WTC11 (cell line): Measurements from ENCODE around the gene MVD.

Experiments used
- CBFB ChIP-seq: sonication (generic); formaldehyde crosslinking; IDR thresholded peaks from 2 replicates; pipeline ENCODE4 v1.8.1; 2022; ENCODE audit warnings: mild to moderate bottlenecking, low read depth, missing genetic modification reagents
- CREB1 ChIP-seq: sonication (generic); formaldehyde crosslinking; IDR thresholded peaks from 2 replicates; pipeline ENCODE4 v1.8.0; 2023; ENCODE audit warnings: mild to moderate bottlenecking, missing genetic modification reagents
- CTCF ChIP-seq: fragments of 200-600 bp; IDR thresholded peaks from 2 replicates; pipeline ENCODE4 v1.8.0; 2022; ENCODE audit warnings: antibody characterized with exemption
- NR2C2 ChIP-seq: sonication (generic); formaldehyde crosslinking; IDR thresholded peaks from 2 replicates; pipeline ENCODE4 v1.8.0; 2022; ENCODE audit warnings: mild to moderate bottlenecking, missing genetic modification reagents
- SMAD4 ChIP-seq: sonication (generic); formaldehyde crosslinking; IDR thresholded peaks from 2 replicates; pipeline ENCODE4 v1.8.0; 2022; ENCODE audit warnings: mild to moderate bottlenecking, missing genetic modification reagents
- TP53 ChIP-seq: sonication (generic); formaldehyde crosslinking; IDR thresholded peaks from 2 replicates; pipeline ENCODE4 v1.8.1; 2023; ENCODE audit warnings: mild to moderate bottlenecking, missing genetic modification reagents
- ZNF121 ChIP-seq: sonication (generic); formaldehyde crosslinking; IDR thresholded peaks from 2 replicates; pipeline ENCODE4 v1.8.0; 2023; ENCODE audit warnings: missing genetic modification reagents
- ZNF317 ChIP-seq: sonication (generic); formaldehyde crosslinking; IDR thresholded peaks from 2 replicates; pipeline ENCODE4 v1.8.1; 2023; ENCODE audit warnings: low read depth, mild to moderate bottlenecking, moderate library complexity, missing genetic modification reagents, borderline replicate concordance
- ZNF425 ChIP-seq: fragments of 250-450 bp; sonication (Bioruptor Pico); conservative IDR thresholded peaks from 2 replicates; pipeline ENCODE4 v1.9.0; 2021; ENCODE audit warnings: mild to moderate bottlenecking
- TF ChIP-seq, protein P1 (sequence below): sonication (generic); formaldehyde crosslinking; IDR thresholded peaks from 2 replicates; pipeline ENCODE4 v1.8.0; 2022; ENCODE audit warnings: mild to moderate bottlenecking, missing genetic modification reagents
- TF ChIP-seq, protein P2 (sequence below): sonication (generic); formaldehyde crosslinking; IDR thresholded peaks from 2 replicates; pipeline ENCODE4 v1.8.1; 2022; ENCODE audit warnings: low read depth, mild to moderate bottlenecking, moderate library complexity, missing genetic modification reagents, borderline replicate concordance
- TF ChIP-seq, protein P3 (sequence below): sonication (generic); formaldehyde crosslinking; IDR thresholded peaks from 2 replicates; pipeline ENCODE4 v1.8.0; 2022; ENCODE audit warnings: mild to moderate bottlenecking, missing genetic modification reagents
- TF ChIP-seq, protein P4 (sequence below): fragments of 250-450 bp; sonication (Bioruptor Pico); IDR thresholded peaks from 2 replicates; pipeline ENCODE4 v1.9.0; 2021; ENCODE audit warnings: mild to moderate bottlenecking

- no peak for TF ChIP-seq CTCF
- TF ChIP-seq, protein P1, sequence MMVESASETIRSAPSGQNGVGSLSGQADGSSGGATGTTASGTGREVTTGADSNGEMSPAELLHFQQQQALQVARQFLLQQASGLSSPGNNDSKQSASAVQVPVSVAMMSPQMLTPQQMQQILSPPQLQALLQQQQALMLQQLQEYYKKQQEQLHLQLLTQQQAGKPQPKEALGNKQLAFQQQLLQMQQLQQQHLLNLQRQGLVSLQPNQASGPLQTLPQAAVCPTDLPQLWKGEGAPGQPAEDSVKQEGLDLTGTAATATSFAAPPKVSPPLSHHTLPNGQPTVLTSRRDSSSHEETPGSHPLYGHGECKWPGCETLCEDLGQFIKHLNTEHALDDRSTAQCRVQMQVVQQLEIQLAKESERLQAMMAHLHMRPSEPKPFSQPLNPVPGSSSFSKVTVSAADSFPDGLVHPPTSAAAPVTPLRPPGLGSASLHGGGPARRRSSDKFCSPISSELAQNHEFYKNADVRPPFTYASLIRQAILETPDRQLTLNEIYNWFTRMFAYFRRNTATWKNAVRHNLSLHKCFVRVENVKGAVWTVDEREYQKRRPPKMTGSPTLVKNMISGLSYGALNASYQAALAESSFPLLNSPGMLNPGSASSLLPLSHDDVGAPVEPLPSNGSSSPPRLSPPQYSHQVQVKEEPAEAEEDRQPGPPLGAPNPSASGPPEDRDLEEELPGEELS (CRISPR knock-in tag): no peak
- no peak for TF ChIP-seq ZNF121 (CRISPR knock-in tag)
- TF ChIP-seq NR2C2: no peak
- no peak for TF ChIP-seq SMAD4 (CRISPR knock-in tag)
- TF ChIP-seq TP53 (CRISPR knock-in tag): no peak
- TF ChIP-seq, protein P2, sequence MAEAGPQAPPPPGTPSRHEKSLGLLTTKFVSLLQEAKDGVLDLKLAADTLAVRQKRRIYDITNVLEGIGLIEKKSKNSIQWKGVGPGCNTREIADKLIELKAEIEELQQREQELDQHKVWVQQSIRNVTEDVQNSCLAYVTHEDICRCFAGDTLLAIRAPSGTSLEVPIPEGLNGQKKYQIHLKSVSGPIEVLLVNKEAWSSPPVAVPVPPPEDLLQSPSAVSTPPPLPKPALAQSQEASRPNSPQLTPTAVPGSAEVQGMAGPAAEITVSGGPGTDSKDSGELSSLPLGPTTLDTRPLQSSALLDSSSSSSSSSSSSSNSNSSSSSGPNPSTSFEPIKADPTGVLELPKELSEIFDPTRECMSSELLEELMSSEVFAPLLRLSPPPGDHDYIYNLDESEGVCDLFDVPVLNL (CRISPR knock-in tag): no peak
- no peak for TF ChIP-seq CBFB (CRISPR knock-in tag)
- no peak for TF ChIP-seq ZNF425 (CRISPR knock-in tag)
- TF ChIP-seq CREB1 (CRISPR knock-in tag): no peak
- TF ChIP-seq, protein P3, sequence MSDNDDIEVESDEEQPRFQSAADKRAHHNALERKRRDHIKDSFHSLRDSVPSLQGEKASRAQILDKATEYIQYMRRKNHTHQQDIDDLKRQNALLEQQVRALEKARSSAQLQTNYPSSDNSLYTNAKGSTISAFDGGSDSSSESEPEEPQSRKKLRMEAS (CRISPR knock-in tag): no peak
- TF ChIP-seq ZNF317 (CRISPR knock-in tag): no peak
- TF ChIP-seq, protein P4, sequence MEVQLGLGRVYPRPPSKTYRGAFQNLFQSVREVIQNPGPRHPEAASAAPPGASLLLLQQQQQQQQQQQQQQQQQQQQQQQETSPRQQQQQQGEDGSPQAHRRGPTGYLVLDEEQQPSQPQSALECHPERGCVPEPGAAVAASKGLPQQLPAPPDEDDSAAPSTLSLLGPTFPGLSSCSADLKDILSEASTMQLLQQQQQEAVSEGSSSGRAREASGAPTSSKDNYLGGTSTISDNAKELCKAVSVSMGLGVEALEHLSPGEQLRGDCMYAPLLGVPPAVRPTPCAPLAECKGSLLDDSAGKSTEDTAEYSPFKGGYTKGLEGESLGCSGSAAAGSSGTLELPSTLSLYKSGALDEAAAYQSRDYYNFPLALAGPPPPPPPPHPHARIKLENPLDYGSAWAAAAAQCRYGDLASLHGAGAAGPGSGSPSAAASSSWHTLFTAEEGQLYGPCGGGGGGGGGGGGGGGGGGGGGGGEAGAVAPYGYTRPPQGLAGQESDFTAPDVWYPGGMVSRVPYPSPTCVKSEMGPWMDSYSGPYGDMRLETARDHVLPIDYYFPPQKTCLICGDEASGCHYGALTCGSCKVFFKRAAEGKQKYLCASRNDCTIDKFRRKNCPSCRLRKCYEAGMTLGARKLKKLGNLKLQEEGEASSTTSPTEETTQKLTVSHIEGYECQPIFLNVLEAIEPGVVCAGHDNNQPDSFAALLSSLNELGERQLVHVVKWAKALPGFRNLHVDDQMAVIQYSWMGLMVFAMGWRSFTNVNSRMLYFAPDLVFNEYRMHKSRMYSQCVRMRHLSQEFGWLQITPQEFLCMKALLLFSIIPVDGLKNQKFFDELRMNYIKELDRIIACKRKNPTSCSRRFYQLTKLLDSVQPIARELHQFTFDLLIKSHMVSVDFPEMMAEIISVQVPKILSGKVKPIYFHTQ: no peak
These were observed 559 bp downstream of the MVD start for GRCh38 chr16:88662222-88662842.
